GM19372 (cell line): Measurements from ENCODE around the gene DZIP1L.
A peak's percentile ranks its signal among the peaks of the same experiment; 100 is the strongest.
"Not testable (repeated sequence)": the region's sequence is repeated elsewhere in the genome, so short reads cannot be mapped to it uniquely, and the experiment has no call there.

Source experiments
- ATAC-seq: cut with Tn5 transposase; IDR thresholded peaks from one replicate; pipeline ENCODE4 v1.9.1; 2021; ENCODE audit warnings: mild to moderate bottlenecking, low read depth, moderate library complexity; ENCODE audit not compliant: unreplicated experiment

The DZIP1L gene, protein sequence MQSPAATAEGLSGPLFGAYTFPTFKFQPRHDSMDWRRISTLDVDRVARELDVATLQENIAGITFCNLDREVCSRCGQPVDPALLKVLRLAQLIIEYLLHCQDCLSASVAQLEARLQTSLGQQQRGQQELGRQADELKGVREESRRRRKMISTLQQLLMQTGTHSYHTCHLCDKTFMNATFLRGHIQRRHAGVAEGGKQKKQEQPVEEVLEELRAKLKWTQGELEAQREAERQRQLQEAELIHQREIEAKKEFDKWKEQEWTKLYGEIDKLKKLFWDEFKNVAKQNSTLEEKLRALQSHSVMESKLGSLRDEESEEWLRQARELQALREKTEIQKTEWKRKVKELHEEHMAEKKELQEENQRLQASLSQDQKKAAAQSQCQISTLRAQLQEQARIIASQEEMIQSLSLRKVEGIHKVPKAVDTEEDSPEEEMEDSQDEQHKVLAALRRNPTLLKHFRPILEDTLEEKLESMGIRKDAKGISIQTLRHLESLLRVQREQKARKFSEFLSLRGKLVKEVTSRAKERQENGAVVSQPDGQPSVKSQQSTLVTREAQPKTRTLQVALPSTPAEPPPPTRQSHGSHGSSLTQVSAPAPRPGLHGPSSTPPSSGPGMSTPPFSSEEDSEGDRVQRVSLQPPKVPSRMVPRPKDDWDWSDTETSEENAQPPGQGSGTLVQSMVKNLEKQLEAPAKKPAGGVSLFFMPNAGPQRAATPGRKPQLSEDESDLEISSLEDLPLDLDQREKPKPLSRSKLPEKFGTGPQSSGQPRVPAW

GRCh38 chr3:138114988-138115971 lies at the start of gene DZIP1L:
Gene DZIP1L, minus strand, starts transcription at chr3:138115608. Its CDS starts 11,637 bp downstream, at chr3:138103971.
- peak; percentile 86 for ATAC-seq

DNA sequence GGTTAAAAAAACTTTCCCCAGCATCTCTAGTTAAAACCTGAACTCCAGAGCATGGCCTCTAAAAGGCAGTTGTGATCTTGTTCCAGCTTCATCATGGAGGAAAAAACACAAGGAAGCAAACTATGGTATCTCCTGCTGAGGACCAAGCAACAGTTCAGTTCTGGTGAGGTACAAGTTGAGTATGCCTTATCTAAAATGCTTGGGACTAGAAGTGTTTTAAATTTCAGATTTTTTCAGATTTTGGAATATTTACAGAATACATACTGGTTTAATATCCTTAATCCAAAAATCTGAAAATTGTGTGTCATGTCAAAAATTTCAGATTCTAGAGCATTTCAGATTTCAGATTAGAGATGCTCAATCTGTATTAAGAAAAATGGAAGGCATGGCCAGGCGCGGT lies 49.7 kb upstream of the DZIP1L start:
- ATAC-seq, result no peak

- no peak for ATAC-seq
These were observed 42.3 kb upstream of the DZIP1L start for GRCh38 chr3:138157743-138158142.

DNA sequence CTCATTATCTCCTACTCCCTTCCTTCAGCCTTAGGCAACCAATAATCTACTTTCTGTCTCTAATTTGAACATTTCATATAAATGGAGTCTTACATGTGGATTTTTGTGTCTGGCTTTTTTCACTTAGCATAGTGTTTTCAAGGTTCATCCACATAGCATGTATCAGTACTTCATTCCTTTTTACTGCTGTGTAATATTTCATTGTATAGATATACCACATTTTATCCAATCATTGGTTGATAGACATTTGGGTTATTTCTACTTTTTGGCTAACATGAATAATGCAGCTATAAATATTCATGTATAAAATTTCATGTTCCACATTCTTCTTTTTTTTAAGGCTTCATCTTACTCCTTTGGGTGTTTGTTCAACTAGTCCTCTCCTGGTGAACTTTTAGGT lies 39.1 kb upstream of the DZIP1L start:
- no peak for ATAC-seq

- ATAC-seq, result no peak
These were observed 33.1 kb upstream of the DZIP1L start for GRCh38 chr3:138148503-138148902.

DNA sequence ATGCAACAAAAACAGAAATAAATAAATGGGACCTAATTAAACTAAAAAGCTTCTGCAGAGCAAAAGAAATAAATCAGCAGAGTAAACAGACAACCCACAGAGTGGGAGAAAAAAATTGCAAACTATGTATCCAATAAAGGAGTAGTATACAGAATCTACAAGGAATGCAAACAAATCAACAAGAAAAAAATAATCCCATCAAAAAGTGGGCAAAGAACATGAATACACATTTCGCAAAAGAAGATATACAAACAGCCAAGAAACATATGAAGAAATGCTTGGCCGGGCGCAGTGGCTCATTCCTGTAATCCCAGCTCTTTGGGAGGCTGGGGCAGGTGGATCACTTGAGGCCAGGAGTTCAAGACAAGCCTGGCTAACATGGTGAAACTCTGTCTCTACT lies 26.8 kb upstream of the DZIP1L start:
- ATAC-seq, result not testable (repeated sequence)

- ATAC-seq, result no peak
These were observed 25.5 kb upstream of the DZIP1L start for GRCh38 chr3:138140940-138141339.

DNA sequence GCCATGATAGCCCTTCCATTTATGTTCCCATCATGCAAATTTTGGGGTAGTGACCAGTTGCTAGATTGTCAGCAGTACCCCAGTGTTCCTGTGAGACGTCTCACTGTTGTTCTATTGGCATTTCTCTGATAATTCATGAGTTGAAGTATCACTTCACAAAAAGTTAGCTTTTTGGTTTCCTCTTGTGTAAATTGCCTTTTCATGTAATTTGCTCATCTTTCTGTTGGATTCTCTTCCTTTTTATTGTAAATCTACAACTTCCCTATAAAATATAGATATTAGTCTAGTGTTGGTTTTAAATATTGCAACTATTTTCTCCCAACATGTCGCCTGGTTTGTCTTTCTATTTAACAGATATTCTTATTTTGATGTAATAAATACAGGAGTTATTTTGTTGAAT lies 24.3 kb upstream of the DZIP1L start:
- ATAC-seq, result no peak

DNA sequence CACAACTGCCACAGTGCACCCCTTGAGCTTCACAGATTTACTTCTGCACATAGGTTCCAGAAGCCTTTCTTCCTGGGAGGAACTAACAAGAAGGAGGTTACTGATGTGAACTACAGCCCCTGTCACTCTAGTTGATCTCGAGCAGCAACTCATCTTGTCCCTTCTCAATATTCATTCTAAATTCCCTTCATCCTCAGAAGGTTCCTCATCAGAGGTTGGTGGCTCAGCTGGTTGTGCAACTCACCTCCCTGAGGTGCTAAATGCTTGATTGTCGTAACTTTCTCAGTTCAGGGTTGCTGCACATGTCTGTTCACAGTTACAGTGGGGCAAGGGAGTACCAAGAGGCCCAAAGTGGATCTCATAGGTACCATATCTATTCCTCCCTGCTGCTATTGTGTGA lies 22.5 kb upstream of the DZIP1L start:
- ATAC-seq, result no peak

- no peak for ATAC-seq
These were observed 20.8 kb upstream of the DZIP1L start for GRCh38 chr3:138136201-138136600.

DNA sequence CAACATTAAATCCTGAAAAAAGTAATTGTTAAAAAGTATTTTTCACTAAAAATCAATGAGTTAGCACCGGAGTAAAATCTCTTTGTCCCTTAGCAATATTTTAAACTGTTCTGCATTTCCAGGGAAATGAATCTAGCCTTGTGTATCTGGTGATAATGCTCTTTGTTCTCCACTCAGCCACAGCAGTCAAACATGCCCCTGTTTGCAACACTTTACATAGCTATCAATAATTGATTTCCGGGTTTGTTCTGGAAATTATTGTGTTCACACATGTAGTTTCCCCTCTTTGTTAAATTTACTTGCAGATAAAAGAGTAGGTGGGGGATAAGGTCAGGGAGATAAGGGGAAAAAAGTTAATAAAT lies 20.4 kb upstream of the DZIP1L start:
- ATAC-seq, result no peak

- ATAC-seq, result no peak
These were observed 19.9 kb upstream of the DZIP1L start for GRCh38 chr3:138135146-138135832.

DNA sequence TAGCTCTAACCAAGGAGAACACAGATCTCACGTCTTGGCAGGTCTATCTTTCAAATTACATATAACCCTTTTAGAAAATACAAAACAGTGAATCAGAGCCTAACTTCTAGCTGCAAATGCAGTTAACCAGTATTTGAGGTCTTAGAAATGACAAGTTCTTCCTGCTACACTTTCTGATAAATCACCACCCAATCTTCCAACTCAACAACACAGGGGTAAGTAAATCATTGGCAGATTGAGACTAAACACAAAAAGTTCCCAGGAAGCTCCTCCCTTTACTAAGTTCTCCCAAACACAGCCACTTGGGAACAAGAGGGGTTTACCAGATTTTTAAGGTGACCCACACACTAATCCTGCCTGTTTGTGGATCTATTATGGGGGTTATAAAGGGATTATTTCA lies 16.8 kb upstream of the DZIP1L start, which contains the start of gene A4GNT:
Gene A4GNT, minus strand, starts transcription at position 152 of the 400 bp plus-strand sequence. CDS start 1,134 bp downstream, outside the sequence.
- no peak for ATAC-seq

DNA sequence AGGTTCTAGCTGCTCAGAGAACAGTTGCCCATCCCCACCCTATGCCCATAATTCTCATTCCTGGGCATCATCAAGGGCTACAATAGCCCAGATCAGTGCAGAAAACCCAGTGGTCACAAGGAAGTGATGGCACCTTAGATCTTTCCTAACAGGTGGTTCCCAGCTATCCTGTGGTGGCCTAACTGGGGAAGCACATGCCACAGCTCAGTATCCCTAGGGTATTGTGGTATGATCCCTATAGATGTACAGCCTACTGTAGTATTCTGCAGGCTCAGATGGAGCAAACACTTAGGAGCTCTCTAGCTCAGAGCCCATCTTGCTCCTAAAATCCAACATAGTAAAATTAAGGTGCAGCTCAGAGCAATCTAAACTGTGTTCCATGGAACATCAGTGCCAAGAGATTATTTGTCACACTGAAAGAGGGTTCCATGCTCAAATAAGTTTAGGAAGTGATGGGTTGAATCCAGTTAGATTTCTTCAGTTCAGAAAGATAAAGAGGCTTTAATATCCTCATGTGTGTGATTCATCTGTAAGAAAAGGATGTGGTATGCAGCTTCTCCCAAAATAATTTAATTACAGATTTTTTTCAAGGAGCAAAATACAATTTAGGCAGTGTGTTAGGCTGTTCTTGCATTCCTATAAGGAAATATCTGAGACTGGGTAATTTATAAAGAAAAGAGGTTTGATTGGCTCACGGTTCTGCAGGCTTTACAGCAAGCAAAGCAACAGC lies 12.4 kb upstream of the DZIP1L start:
- no peak for ATAC-seq

DNA sequence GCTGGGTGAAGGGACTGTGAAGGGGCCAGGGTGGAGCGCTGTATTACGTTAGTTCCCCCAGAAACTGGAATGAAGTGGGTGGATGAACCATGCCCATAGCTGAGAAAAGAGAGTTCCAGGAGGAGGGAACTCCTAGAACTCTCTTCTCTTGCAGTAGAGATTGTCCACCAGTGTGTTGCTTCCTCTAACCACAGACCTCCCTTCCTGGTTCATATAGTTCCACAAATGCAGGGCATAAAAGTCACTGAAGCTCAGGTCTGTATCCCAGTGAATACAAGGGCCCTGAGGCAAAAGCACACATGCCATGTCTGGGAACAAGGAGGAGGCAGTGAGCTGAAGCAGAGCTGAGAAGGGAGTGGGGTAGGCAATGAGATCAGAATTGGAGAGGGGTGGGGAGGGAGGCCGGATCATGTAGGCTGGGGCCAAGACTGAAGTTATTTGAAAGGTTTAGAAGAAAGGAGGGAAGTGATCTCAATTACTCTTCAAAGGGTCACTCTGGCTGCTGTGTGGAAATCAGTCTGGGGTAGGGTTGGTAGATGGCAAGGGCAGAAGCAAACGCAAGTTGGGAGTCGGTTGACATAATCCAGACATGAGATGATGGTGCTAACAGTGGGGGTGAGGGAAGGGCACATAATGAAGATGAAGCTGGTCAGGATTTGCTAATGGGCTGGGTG lies 10.3 kb upstream of the DZIP1L start:
- ATAC-seq, result no peak

GRCh38 chr3:138124706-138125355 lies 9.4 kb upstream of the DZIP1L start:
- no peak for ATAC-seq

DNA sequence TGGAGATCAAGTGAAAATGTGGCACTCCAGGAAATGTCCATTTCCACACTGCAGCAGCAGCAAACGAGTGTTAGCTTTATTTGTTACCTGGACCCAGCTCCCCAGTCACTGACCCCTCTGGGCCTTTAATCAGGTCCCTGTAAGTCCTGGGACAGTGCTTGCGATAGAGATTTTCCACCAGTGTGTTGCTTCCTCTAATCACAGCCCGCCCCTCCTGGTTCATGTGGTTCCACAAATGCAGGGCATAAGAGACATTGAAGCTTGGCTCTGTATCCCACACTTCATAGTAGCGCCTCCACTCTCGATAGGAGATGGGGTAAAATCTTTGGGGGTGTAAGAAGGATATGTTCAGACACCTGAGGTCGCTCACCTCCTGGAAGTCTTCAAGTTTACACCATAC lies 8.8 kb upstream of the DZIP1L start:
- no peak for ATAC-seq

- ATAC-seq, result no peak
These were observed 4.0 kb upstream of the DZIP1L start for GRCh38 chr3:138119423-138119766.
